NCI-H2227 (cell line): Measurements from ENCODE around the gene CCDC57.

Source experiments
- DNase-seq: peaks from one replicate; lab custom pipeline; 2025; ENCODE audit not compliant: unreplicated experiment; lab: John Stamatoyannopoulos, UW

The CCDC57 gene

GRCh38 chr17:82085931-82086764, 126.5 kb downstream of the CCDC57 start:
- no peak for DNase-seq

DNA sequence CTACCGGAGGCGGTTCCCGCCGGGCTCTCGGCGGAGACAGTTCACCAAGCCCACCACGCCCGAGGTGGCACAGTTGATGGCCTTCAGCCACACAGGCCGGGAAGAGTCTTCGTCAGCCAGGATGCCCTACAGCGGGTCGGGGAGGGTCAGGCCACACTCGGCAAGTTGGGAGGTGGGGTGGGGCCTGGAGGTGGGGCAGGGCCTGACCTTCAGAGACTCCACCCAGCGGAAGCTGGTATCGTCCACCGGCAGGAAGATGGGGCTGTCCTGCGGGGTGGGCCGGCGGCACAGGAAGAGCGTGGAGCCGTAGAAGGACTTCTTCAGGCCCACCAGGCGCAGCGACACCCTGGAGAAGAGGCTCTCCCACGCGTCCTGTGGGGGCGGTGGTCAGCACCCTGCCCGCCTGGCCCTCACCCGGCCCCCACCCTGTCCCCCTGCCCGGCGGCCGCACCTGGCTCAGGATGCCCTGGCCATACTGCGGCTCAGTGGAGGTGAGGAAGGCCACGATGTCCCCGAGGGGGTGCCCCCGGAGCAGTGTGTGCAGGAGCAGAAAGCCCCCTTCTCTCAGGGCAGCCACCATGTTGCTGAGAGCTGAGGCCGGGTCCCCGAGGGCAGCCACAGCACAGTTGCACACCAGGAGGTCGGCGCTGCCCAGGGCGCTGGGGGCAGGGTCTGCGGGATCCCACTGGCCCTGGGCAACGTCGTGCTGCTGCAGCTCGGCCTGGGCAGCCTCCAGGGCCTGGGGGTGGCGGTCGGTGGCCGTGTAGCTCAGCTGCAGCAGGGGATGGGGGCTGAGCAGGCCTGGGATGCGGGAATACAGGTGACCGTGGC, 127.4 kb downstream of the CCDC57 start:
- DNase-seq: no peak

- DNase-seq: no peak
Observed at GRCh38 chr17:82084373-82085030, 128.1 kb downstream of the CCDC57 start.

DNA sequence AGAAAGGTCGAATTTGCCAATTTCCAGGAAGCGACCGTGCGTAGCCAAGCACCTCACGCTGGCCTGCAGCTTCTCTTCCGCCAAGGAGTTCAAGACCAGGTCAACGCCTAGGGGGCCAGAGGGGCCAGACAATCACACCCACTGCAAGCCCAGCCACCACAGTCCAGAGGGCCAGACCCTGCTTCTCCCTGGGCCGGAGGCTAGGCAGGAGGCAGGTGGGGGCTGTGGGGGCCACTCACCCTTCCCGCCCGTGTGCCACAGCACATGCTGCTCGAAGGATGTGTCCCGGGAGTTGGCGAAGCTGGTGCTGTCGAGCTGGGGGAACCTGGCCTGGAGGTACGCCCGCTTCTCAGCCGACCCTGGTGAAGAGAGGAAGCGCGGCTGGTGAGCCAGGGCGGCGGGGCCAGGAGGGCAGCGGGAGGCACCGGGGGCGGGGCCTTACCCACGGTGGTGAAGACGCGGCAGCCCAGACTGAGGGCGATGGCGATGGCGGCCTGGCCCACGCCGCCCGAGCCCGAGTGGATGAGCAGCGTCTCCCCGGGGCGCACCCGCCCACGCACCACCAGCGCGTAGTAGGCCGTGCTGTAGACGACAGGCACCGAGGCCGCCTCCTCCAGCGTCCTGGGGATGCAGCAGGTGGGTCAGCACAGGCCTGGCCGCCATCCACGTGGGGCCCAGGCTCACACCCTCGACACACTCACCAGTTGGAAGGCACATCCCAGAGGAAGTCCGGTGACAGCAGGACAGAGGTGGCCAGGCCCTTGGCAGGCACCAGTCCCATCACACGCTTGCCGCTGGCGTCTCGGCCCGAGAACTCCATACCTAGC, 128.9 kb downstream of the CCDC57 start:
- DNase-seq: no peak

GRCh38 chr17:82083009-82083408, 129.6 kb downstream of the CCDC57 start:
- DNase-seq: no peak

DNA sequence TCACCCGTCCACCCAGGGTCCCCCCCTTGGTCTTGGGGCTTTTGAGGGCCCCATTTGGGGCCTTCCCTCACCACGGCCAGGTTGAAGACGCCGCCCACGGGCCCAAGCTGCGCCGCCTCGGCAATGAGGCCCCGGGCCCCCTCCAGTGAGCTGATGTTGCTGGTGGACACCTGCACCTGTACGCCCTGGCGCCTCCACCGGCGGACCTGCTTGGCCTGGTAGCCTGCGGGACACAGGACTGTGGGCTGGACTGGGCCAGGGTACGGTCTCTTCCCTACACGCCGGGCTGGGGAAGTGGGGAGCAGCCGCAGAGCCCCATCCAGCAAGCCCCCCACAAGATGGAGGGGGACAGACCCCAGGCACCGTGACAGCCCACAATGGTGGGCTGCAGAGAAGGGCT, 130.2 kb downstream of the CCDC57 start:
- DNase-seq: no peak

DNA sequence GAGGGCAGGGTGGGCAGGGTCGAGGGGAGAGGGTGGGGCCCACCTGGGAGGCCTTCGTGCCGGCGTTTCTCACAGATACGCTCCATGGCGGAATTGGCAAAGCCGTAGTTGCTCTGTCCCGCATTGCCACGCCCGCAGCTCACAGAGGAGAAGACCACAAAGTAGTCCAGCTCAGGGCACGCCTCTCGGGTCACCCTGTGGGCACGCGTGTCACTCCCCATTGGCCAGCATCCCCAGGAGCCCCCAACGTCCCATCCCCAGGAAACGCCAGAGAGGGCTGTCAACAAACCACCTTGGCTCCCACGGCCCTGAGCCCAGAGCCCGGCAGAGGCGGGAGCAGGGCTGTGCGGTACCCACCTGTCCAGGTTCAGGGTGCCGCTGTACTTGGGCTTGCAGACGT, 130.7 kb downstream of the CCDC57 start:
- DNase-seq: no peak

GRCh38 chr17:82081546-82081945, 131.1 kb downstream of the CCDC57 start:
- no peak for DNase-seq

GRCh38 chr17:82080789-82081464, 131.7 kb downstream of the CCDC57 start:
- no peak for DNase-seq

- no peak for DNase-seq
Observed at GRCh38 chr17:82080048-82080788, 132.4 kb downstream of the CCDC57 start.

DNA sequence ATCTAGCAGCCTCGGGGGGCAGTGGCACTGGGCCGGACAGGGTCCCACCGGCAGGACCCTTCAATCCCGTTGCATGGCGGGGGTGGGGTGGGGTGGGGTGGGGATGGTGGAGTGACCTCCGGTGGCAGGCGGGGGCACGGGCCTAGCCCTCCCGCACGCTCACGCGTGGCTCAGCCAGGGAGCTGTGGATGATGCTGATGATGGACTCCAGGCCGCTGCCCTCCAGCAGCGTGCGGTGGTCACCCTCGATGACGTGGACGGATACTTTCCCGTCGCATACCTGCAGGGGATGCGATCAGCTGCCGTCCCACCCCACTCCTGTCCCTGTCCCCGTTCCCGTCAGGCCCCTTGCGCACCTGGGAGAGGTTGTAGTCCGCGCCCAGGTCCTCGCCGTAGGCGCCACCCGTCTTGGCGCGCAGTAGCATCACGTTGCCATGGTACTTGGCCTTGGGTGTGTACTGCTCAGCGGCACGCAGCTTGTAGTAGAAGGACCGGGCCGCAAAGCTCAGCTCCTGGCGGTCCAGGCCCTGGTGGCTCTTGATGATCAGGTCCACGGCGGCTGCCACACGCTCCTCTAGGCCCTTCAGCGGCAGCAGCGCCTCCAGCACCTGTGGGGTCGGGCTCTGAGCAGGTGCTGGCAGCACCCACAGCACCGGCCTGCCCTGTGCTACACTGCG, 133.5 kb downstream of the CCDC57 start:
- no peak for DNase-seq

DNA sequence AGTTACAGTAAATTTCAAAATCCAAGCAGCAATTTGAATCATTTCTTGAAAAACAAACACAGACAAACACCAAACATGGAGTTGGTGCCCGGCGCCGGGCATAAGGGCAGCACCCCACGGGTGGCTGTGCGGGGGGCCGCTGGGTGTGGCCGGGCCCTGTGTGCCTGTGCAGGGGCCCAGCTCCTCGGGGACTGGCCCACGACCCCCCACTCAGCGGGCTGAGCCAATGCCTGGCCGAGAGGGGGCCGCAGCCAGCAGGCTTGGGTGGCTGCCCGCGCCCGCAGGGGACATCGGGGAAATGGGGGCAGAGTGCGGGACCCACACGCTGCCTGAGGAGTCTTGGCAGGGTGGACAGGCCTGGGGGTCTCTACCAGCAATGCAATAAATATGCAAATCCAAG, 134.2 kb downstream of the CCDC57 start:
- no peak for DNase-seq

GRCh38 chr17:82077617-82078358, 134.9 kb downstream of the CCDC57 start:
- DNase-seq: no peak

DNA sequence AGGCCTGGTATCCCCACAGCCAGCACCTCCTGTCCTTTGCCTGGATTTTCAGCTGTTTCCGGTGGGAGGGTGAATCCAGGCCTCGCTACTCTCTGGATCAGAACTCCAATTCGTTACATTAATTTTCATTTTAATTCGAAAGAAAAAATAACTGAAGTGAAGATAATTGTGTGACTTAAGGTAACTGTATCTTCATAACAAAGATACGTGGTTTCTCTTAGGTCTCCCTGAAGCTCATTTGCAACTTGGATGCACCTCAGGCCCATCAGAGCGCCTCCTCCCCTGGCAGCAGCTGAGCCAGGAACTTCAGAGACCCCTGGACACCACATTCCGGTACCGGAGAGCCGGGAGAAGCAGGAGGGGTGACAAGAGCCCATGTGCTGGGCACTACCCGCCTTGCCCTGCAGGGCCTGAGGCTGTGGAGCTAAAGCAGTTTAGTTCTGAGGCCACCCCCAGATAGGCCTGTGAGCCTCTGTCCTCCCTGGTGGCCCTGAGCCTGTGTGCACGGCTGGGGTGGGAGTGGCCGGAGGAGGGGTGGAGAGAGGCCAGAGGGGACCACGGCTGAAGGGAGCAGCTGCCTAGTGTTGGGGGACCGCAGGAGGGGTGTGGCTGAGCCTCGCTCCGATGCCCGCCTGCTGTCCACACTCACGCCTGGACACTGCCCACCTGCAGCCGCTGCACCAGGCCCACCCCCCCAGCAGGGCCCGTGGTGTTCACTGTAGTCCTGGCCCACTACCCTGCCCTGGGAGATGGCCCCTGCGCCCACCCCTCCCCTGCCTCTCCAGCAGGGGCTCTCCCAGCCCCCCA, 135.7 kb downstream of the CCDC57 start:
- DNase-seq: no peak

GRCh38 chr17:82076018-82076784, 136.4 kb downstream of the CCDC57 start:
- no peak for DNase-seq

- DNase-seq: no peak
Observed at GRCh38 chr17:82073446-82073845, 139.2 kb downstream of the CCDC57 start.

GRCh38 chr17:82072827-82073226, 139.8 kb downstream of the CCDC57 start:
- DNase-seq: no peak
